ENCODE measurements around the gene CDC25C.
"Not testable (repeated sequence)": the region's sequence is repeated elsewhere in the genome, so short reads cannot be mapped to it uniquely, and the experiment has no call there.

CDC25C gene

GRCh38 chr5:138275895-138276294 lies 55.7 kb downstream of the CDC25C start:
- DNase-seq (ENCODE audit: low spot score) = no peak

GRCh38 chr5:138275379-138275782 lies 56.2 kb downstream of the CDC25C start:
- DNase-seq (ENCODE audit: low spot score) = peak; percentile 10

GRCh38 chr5:138274189-138274853 lies 57.3 kb downstream of the CDC25C start, which contains the start of gene GFRA3:
TSS of gene GFRA3 (minus strand) at chr5:138274621. CDS start at chr5:138274424, 197 bp downstream.
- no peak for DNase-seq (ENCODE audit: low spot score)

GRCh38 chr5:138273834-138274188 lies 57.8 kb downstream of the CDC25C start:
- no peak for DNase-seq (ENCODE audit: low spot score)

GRCh38 chr5:138272681-138273080 lies 58.9 kb downstream of the CDC25C start:
- DNase-seq (ENCODE audit: low spot score) = no peak

GRCh38 chr5:138271281-138271680 lies 60.3 kb downstream of the CDC25C start:
- no peak for DNase-seq (ENCODE audit: low spot score)

GRCh38 chr5:138264183-138264582 lies 67.4 kb downstream of the CDC25C start:
- no peak for DNase-seq (ENCODE audit: low spot score)

- no peak for DNase-seq (ENCODE audit: low spot score)
These were observed 68.0 kb downstream of the CDC25C start for GRCh38 chr5:138263581-138263980.

GRCh38 chr5:138258704-138259292 lies 72.8 kb downstream of the CDC25C start:
- no peak for DNase-seq (ENCODE audit: low spot score)

GRCh38 chr5:138257583-138257982 lies 74.0 kb downstream of the CDC25C start:
- no peak for DNase-seq (ENCODE audit: low spot score)

- DNase-seq (ENCODE audit: low spot score) = no peak
These were observed 78.7 kb downstream of the CDC25C start for GRCh38 chr5:138252944-138253343.

- DNase-seq (ENCODE audit: low spot score) = not testable (repeated sequence)
These were observed 83.8 kb downstream of the CDC25C start for GRCh38 chr5:138247800-138248199.

GRCh38 chr5:138246822-138247221 lies 84.8 kb downstream of the CDC25C start:
- DNase-seq (ENCODE audit: low spot score) = no peak

GRCh38 chr5:138246334-138246733 lies 85.3 kb downstream of the CDC25C start:
- DNase-seq (ENCODE audit: low spot score) = no peak

- no peak for DNase-seq (ENCODE audit: low spot score)
These were observed 85.9 kb downstream of the CDC25C start for GRCh38 chr5:138245717-138246116.

GRCh38 chr5:138243794-138244193 lies 87.8 kb downstream of the CDC25C start:
- DNase-seq (ENCODE audit: low spot score) = no peak

- no peak for DNase-seq (ENCODE audit: low spot score)
These were observed 89.7 kb downstream of the CDC25C start for GRCh38 chr5:138241688-138242571.

GRCh38 chr5:138240650-138241385 lies 90.8 kb downstream of the CDC25C start:
- DNase-seq (ENCODE audit: low spot score) = no peak

- DNase-seq (ENCODE audit: low spot score) = no peak
These were observed 93.6 kb downstream of the CDC25C start for GRCh38 chr5:138238034-138238433.
